DOHH2 (cell line): Measurements from ENCODE around the gene RBMS3.

Experiments used
- CTCF ChIP-seq: fragments of 200-600 bp; sonication (generic); IDR thresholded peaks from one replicate; pipeline ENCODE4 v1.5.1; 2014; ENCODE audit warnings: antibody characterized with exemption, mild to moderate bottlenecking, low read depth, low read length; ENCODE audit not compliant: poor library complexity, severe bottlenecking
- EZH2phosphoT487 ChIP-seq: fragments of 200-600 bp; sonication (generic); IDR thresholded peaks from 2 replicates; pipeline ENCODE4 v1.6.1; 2017; ENCODE audit warnings: borderline replicate concordance, mild to moderate bottlenecking, antibody characterized with exemption, low read length, moderate library complexity, mixed read lengths

GRCh38 chr3:29438580-29438979 is 157.7 kb downstream of the RBMS3 start:
- TF ChIP-seq CTCF (no peak), EZH2phosphoT487 (no peak)
